CD14-positive monocyte (primary cell): ENCODE data around the gene GPC6. TPM values are rescaled to one million over a fixed set of nuclear protein-coding genes. Genes with fewer than 3 reads are reported as not detected.

Experiments used
- DNase-seq, 3 donors: peaks; one replicate each; pipeline ENCODE4 v3.0.0-alpha.2; 2011 to 2022
- H2AFZ ChIP-seq: 2 replicates; pipeline ENCODE4 v1.6.0; 2012; ENCODE audit warnings: mild to moderate bottlenecking, low read depth, low read length, inconsistent platforms; ENCODE audit not compliant: insufficient read depth, poor library complexity, severe bottlenecking
- H3K27ac ChIP-seq, 2 donors: 1 replicate in 1 of 2; 2 replicates in 1 of 2; pipeline ENCODE4 v1.5.1; 2012 to 2013; ENCODE audit warnings: low read length in 2 of 2, control low read depth in 1 of 2, inconsistent platforms in 1 of 2, low read depth in 1 of 2, mild to moderate bottlenecking in 1 of 2
- H3K27me3 ChIP-seq, 2 donors: one replicate each; pipeline versions ENCODE4 v1.6.0 to v1.6.1; 2011 to 2013; ENCODE audit warnings: low read length in 2 of 2; ENCODE audit not compliant: control insufficient read depth in 2 of 2, insufficient read depth in 2 of 2
- H3K36me3 ChIP-seq, 2 donors: replicated peaks in 1 of 2; 1 replicate in 1 of 2; 2 replicates in 1 of 2; pipeline versions ENCODE4 v1.5.1 to v1.6.1; 2012 to 2013; ENCODE audit warnings: low read length in 2 of 2, control low read depth in 1 of 2, inconsistent platforms in 1 of 2, mild to moderate bottlenecking in 1 of 2; ENCODE audit not compliant: insufficient read depth in 2 of 2, control insufficient read depth in 1 of 2
- H3K4me1 ChIP-seq, 2 donors: 1 replicate in 1 of 2; 2 replicates in 1 of 2; pipeline versions ENCODE4 v1.5.1 to v1.6.1; 2012 to 2013; ENCODE audit warnings: low read length in 2 of 2, control low read depth in 1 of 2, inconsistent platforms in 1 of 2, mild to moderate bottlenecking in 1 of 2, moderate library complexity in 1 of 2; ENCODE audit not compliant: insufficient read depth in 2 of 2, control insufficient read depth in 1 of 2
- H3K4me2 ChIP-seq: replicated peaks from 2 replicates; pipeline ENCODE3; 2012; ENCODE audit warnings: low read length, moderate library complexity, mild to moderate bottlenecking; ENCODE audit not compliant: poor library complexity, severe bottlenecking; ENCODE audit errors: extremely low read depth
- H3K4me3 ChIP-seq, 3 experiments: fragments of 200-600 bp in 1 of 3; sonication (generic) in 1 of 3; replicated peaks in 1 of 3; 1 replicate in 2 of 3; 2 replicates in 1 of 3; pipeline ENCODE4 v1.5.1; 2011 to 2013; ENCODE audit warnings: low read length in 3 of 3, mild to moderate bottlenecking in 3 of 3, control low read depth in 2 of 3, low read depth in 2 of 3, inconsistent platforms in 1 of 3, moderate library complexity in 1 of 3
- H3K79me2 ChIP-seq: 2 replicates; pipeline ENCODE4 v1.6.0; 2012; ENCODE audit warnings: mild to moderate bottlenecking, control low read depth, inconsistent platforms, low read length, moderate library complexity; ENCODE audit not compliant: insufficient read depth
- H3K9ac ChIP-seq: 2 replicates; pipeline ENCODE4 v1.6.0; 2017; ENCODE audit warnings: low read length, mild to moderate bottlenecking; ENCODE audit not compliant: insufficient read depth, poor library complexity, severe bottlenecking
- H3K9me3 ChIP-seq, 2 donors: replicated peaks in 1 of 2; 1 replicate in 1 of 2; 2 replicates in 1 of 2; pipeline versions ENCODE4 v1.5.1 to v1.6.1; 2012 to 2013; ENCODE audit warnings: low read length in 2 of 2, control low read depth in 1 of 2; ENCODE audit not compliant: control insufficient read depth in 1 of 2, insufficient read depth in 1 of 2
- H4K20me1 ChIP-seq: 2 replicates; pipeline ENCODE4 v1.6.0; 2012; ENCODE audit warnings: mild to moderate bottlenecking, low read length, control low read depth, moderate library complexity; ENCODE audit not compliant: insufficient read depth
- H3K27ac Mint-ChIP-seq, 7 donors: one replicate each; pipeline ENCODE4 v1.8.0; 2020; ENCODE audit warnings: mild to moderate bottlenecking in 7 of 7, mixed read lengths in 7 of 7, moderate library complexity in 6 of 7, inconsistent platforms in 2 of 7
- H3K27me3 Mint-ChIP-seq, 3 donors: one replicate each; pipeline ENCODE4 v1.8.0; 2021 to 2022; ENCODE audit warnings: low read depth in 3 of 3, mild to moderate bottlenecking in 3 of 3, mixed read lengths in 3 of 3, moderate library complexity in 3 of 3, inconsistent platforms in 1 of 3
- H3K36me3 Mint-ChIP-seq, 2 donors: one replicate each; pipeline ENCODE4 v1.8.0; 2020; ENCODE audit warnings: mixed read lengths in 2 of 2, inconsistent platforms in 1 of 2, mild to moderate bottlenecking in 1 of 2
- H3K4me1 Mint-ChIP-seq: one replicate; pipeline ENCODE4 v1.8.0; 2020; ENCODE audit warnings: mild to moderate bottlenecking, mixed read lengths
- H3K4me3 Mint-ChIP-seq, 2 donors: one replicate each; pipeline ENCODE4 v1.8.0; 2020; ENCODE audit warnings: mild to moderate bottlenecking in 2 of 2, mixed read lengths in 2 of 2, moderate library complexity in 1 of 2
- H3K9me3 Mint-ChIP-seq, 7 donors: one replicate each; pipeline ENCODE4 v1.8.0; 2020 to 2022; ENCODE audit warnings: mixed read lengths in 7 of 7, mild to moderate bottlenecking in 6 of 7, moderate library complexity in 6 of 7, inconsistent platforms in 2 of 7
- WGBS: methylation state at CpG from one replicate; pipeline ENCODE4 v1.1.5; 2013; ENCODE audit warnings: missing lambda C conversion rate; ENCODE audit not compliant: insufficient coverage; 5-methylcytosine and 5-hydroxymethylcytosine counted together
- intact Hi-C, 2 donors: fragments of 100-400 bp; cut with micrococcal nuclease; formaldehyde crosslinking; loops; one replicate each; pipeline versions ENCODE4 v1.15.0 to v1.15.1; 2023
- polyA plus RNA-seq, 3 donors: library from polyadenylated mRNA; depleted of rRNA in 1 of 3; unstranded in 2 of 3; stranded (reverse) in 1 of 3; fragments of 300-500 nt in 2 of 3; fragments of >200 nt in 1 of 3; fragmentation: Illumina TruSeq in 2 of 3; gene quantifications; 1 replicate in 2 of 3; 2 replicates in 1 of 3; pipeline ENCODE4 v1.2.3, GENCODE V29; 2012 to 2021
- TF ChIP-seq, protein P1 (sequence below): fragments of 200-600 bp; IDR thresholded peaks from one replicate; pipeline ENCODE4 v1.8.0; 2022; ENCODE audit warnings: antibody characterized with exemption, mild to moderate bottlenecking

The GPC6 gene
- polyA plus RNA-seq, 3 donors = not detected

DNA sequence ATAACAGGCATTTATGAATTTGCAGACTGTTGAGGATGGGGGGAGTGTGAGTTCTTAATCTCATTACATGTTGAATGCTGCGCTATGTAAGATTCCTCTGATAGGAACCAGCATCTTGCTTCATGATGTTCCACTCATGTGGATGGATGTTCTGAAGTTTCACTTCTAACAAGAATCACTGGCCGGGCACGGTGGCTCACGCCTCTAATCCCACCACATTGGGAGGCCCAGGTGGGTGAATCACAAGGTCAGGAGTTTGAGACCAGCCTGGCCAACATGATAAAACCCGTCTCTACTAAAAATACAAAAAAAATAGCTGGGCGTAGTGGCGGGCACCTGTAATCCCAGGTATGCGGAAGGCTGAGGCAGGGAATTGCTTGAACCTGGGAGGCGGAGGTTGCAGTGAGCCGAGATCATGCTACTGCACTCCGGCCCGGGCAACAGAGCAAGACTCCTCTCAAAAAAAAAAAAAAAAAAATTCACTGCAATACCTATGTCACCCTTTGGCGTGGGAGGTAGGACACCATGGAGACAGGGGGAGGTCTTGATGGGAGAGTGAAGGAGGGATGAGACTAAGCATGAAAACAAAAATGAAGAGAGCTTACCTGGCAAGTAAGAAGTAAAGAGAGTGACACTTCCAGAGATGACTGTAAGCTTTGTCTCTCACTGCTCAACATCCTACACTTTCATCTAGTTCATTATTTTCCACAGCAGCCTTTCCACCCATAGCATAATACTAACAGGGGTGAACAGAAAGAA is 1119.8 kb downstream of the GPC6 start:
- Mint-ChIP-seq H3K4me3 (no peak overlapping the region), H3K27me3 (peaks cover 0 to 2% (median 0%) of the 10 kb centered on the region in 3 donors), H3K4me1 (peaks cover 2% of the 10 kb centered on the region), H3K36me3 (no peaks in the 10 kb centered on the region), H3K27ac (no peak overlapping the region), H3K9me3 (no peaks in the 10 kb centered on the region)
- no peak overlapping the region for H3K4me3 ChIP-seq
- no peak overlapping the region for H3K9ac ChIP-seq
- no peak overlapping the region for H3K27ac ChIP-seq
- H3K4me2 ChIP-seq = no peak overlapping the region
- no peaks in the 10 kb centered on the region for H3K9me3 ChIP-seq
- no peaks in the 10 kb centered on the region for H3K79me2 ChIP-seq
- no peak for DNase-seq
- no peak overlapping the region for H2AFZ ChIP-seq
- H4K20me1 ChIP-seq = no peaks in the 10 kb centered on the region
- WGBS = no CpG with 5 or more reads among the region's 13 CpGs
- TF ChIP-seq, protein P1, sequence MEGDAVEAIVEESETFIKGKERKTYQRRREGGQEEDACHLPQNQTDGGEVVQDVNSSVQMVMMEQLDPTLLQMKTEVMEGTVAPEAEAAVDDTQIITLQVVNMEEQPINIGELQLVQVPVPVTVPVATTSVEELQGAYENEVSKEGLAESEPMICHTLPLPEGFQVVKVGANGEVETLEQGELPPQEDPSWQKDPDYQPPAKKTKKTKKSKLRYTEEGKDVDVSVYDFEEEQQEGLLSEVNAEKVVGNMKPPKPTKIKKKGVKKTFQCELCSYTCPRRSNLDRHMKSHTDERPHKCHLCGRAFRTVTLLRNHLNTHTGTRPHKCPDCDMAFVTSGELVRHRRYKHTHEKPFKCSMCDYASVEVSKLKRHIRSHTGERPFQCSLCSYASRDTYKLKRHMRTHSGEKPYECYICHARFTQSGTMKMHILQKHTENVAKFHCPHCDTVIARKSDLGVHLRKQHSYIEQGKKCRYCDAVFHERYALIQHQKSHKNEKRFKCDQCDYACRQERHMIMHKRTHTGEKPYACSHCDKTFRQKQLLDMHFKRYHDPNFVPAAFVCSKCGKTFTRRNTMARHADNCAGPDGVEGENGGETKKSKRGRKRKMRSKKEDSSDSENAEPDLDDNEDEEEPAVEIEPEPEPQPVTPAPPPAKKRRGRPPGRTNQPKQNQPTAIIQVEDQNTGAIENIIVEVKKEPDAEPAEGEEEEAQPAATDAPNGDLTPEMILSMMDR = no peak
- intact Hi-C loops = no loop called here
- peaks cover 0 to 4% of the 10 kb centered on the region in 2 donors for H3K4me1 ChIP-seq
- no peaks in the 10 kb centered on the region for H3K27me3 ChIP-seq
- H3K36me3 ChIP-seq = no peaks in the 10 kb centered on the region

DNA sequence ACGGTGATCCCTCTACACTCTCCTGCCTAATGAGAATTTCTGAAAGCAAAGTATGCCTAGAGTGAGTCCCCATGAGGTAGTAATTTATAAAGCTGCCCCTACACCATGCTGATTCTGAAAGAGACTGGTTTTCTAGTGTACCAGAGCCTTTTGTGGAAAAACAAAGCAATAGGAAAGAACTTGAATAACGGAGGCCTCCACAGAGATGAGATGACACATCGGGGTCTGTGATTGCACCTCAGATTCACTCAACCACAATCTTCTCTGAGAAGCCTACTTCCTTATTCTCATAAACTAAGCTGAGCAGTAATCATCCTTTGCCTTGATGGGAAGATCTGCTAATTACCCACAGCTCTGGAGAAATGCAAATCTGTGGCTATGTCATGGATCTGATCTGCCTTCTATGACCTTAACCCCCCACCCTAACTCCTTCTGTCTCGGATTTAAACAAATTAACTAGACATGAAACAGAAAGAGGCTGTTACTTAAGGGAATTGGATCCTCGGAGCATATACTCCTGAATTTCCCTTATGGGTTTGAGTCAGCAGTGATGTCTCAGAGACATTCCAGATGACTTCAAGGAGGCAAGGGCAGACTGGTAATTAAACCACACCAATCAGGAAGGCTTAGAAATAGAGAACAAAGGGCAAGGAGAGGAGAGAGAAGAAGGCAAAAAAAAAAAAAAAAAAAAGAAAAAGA is 1124.8 kb downstream of the GPC6 start:
- no peaks in the 10 kb centered on the region for H3K79me2 ChIP-seq
- peaks cover 0 to 4% of the 10 kb centered on the region in 2 donors for H3K4me1 ChIP-seq
- Mint-ChIP-seq H3K27me3 (peaks cover 0 to 3% (median 2%) of the 10 kb centered on the region in 3 donors), H3K4me1 (peaks cover 3% of the 10 kb centered on the region), H3K4me3 (no peak overlapping the region), H3K27ac (no peak overlapping the region), H3K36me3 (no peaks in the 10 kb centered on the region), H3K9me3 (no peaks in the 10 kb centered on the region)
- no peak overlapping the region for H3K4me3 ChIP-seq
- DNase-seq = no peak
- H4K20me1 ChIP-seq = no peaks in the 10 kb centered on the region
- WGBS = 7% methylated on average over 2 of the region's 5 CpGs
- TF ChIP-seq, protein P1 = no peak
- H3K4me2 ChIP-seq = no peak overlapping the region
- no peaks in the 10 kb centered on the region for H3K36me3 ChIP-seq
- H3K27ac ChIP-seq = no peak overlapping the region
- H3K9ac ChIP-seq = no peak overlapping the region
- intact Hi-C loops = no loop called here
- H3K9me3 ChIP-seq = no peaks in the 10 kb centered on the region
- H2AFZ ChIP-seq = no peak overlapping the region
- H3K27me3 ChIP-seq = no peaks in the 10 kb centered on the region
